Measurements from ENCODE around the gene UNC5A. TPM values are rescaled to one million over a fixed set of nuclear protein-coding genes. Genes with fewer than 3 reads are reported as not detected.

Gene UNC5A
- total RNA-seq, 2 experiments from 2014 or later: not detected

DNA sequence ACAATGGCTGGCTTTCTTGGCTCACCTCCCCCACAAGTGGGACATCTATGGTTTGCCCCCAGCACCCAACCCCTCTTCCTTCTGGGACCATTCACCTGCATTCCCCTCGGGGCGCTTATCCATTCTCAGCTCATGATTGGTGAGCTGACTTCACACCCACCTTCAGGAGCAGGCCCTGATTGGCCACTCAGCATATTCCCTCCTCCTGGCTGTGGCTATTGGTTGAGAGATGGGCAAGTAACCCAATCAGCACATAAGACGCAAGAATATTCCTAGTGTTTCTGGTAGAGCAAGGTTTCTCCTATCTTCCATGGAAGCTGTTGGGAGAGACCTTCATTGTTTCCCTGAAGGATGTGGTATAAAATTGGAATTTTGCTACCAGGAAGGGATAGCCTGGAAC lies 22.7 kb upstream of the UNC5A start:
- Histone ChIP-seq H3K27ac (ENCODE audit: low read depth in 1 of 2, low read length in 2 of 2) (no peak overlapping the region), H3K4me1 (ENCODE audit: insufficient read depth, low read length) (no peaks in the 10 kb centered on the region), H3K9me3 (ENCODE audit: control insufficient read depth in 1 of 2, insufficient read depth in 1 of 2, low read length in 2 of 2) (peaks cover 0 to 14% of the 10 kb centered on the region in 2 experiments), H3K4me3 (ENCODE audit: low read length) (no peak overlapping the region), H3K36me3 (ENCODE audit: insufficient read depth, low read length) (no peaks in the 10 kb centered on the region), H3K27me3 (ENCODE audit: control insufficient read depth in 1 of 2, insufficient read depth in 2 of 2, low read length in 2 of 2) (peaks cover 10 to 31% of the 10 kb centered on the region in 2 experiments)
- H3K36me3 Mint-ChIP-seq (ENCODE audit: low read depth): no peaks in the 10 kb centered on the region
- ChIA-PET POLR2A (no interaction called here), CTCF (no interaction called here)
- no peak overlapping the region for H3K4me3 Mint-ChIP-seq
- H3K4me1 Mint-ChIP-seq (ENCODE audit: low read depth): no peaks in the 10 kb centered on the region
- no peak for TF ChIP-seq CTCF (IDR thresholded peaks at IDR 0.05)
- H3K27me3 Mint-ChIP-seq: peaks cover 52% of the 10 kb centered on the region
- no peaks in the 10 kb centered on the region for H3K9me3 Mint-ChIP-seq
- DNase-seq (no peak), ATAC-seq (ENCODE audit: poor library complexity) (no peak)
- intact Hi-C loops (cut with DNase I, micrococcal nuclease): no loop called here
- no peak overlapping the region for H3K27ac Mint-ChIP-seq

- no peak for TF ChIP-seq CTCF (IDR thresholded peaks at IDR 0.05)
- intact Hi-C loops (cut with DNase I, micrococcal nuclease): no loop called here
- Histone ChIP-seq H3K4me1 (ENCODE audit: insufficient read depth, low read length) (no peaks in the 10 kb centered on the region), H3K27me3 (ENCODE audit: control insufficient read depth in 1 of 2, insufficient read depth in 2 of 2, low read length in 2 of 2) (peaks cover 13 to 31% of the 10 kb centered on the region in 2 experiments), H3K4me3 (ENCODE audit: low read length) (no peak overlapping the region), H3K36me3 (ENCODE audit: insufficient read depth, low read length) (no peaks in the 10 kb centered on the region), H3K27ac (ENCODE audit: low read depth in 1 of 2, low read length in 2 of 2) (no peak overlapping the region), H3K9me3 (ENCODE audit: control insufficient read depth in 1 of 2, insufficient read depth in 1 of 2, low read length in 2 of 2) (peaks cover 0 to 14% of the 10 kb centered on the region in 2 experiments)
- DNase-seq: no peak
- H3K4me3 Mint-ChIP-seq: no peak overlapping the region
- POLR2A ChIA-PET: no interaction called here
- H3K27ac Mint-ChIP-seq: no peak overlapping the region
- no peaks in the 10 kb centered on the region for H3K4me1 Mint-ChIP-seq (ENCODE audit: low read depth)
- no peaks in the 10 kb centered on the region for H3K36me3 Mint-ChIP-seq (ENCODE audit: low read depth)
- H3K27me3 Mint-ChIP-seq: peaks cover 51% of the 10 kb centered on the region
- no peak for ATAC-seq (ENCODE audit: poor library complexity)
- CTCF ChIA-PET: no interaction called here
- H3K9me3 Mint-ChIP-seq: no peaks in the 10 kb centered on the region
Measured at GRCh38 chr5:176788091-176788490, 22.3 kb upstream of the UNC5A start.

- no peaks in the 10 kb centered on the region for H3K9me3 Mint-ChIP-seq
- ATAC-seq (ENCODE audit: poor library complexity) (no peak), DNase-seq (no peak)
- intact Hi-C loops (cut with DNase I, micrococcal nuclease): no loop called here
- H3K36me3 Mint-ChIP-seq (ENCODE audit: low read depth): no peaks in the 10 kb centered on the region
- TF ChIP-seq CTCF (IDR thresholded peaks at IDR 0.05): no peak
- Histone ChIP-seq H3K4me1 (ENCODE audit: insufficient read depth, low read length) (no peaks in the 10 kb centered on the region), H3K27ac (ENCODE audit: low read depth in 1 of 2, low read length in 2 of 2) (no peak overlapping the region), H3K36me3 (ENCODE audit: insufficient read depth, low read length) (no peaks in the 10 kb centered on the region), H3K27me3 (ENCODE audit: control insufficient read depth in 1 of 2, insufficient read depth in 2 of 2, low read length in 2 of 2) (peaks cover 16 to 32% of the 10 kb centered on the region in 2 experiments), H3K4me3 (ENCODE audit: low read length) (no peak overlapping the region), H3K9me3 (ENCODE audit: control insufficient read depth in 1 of 2, insufficient read depth in 1 of 2, low read length in 2 of 2) (peaks cover 0 to 14% of the 10 kb centered on the region in 2 experiments)
- CTCF ChIA-PET: no interaction called here
- H3K27ac Mint-ChIP-seq: no peak overlapping the region
- POLR2A ChIA-PET: no interaction called here
- peaks cover 55% of the 10 kb centered on the region for H3K27me3 Mint-ChIP-seq
- no peaks in the 10 kb centered on the region for H3K4me1 Mint-ChIP-seq (ENCODE audit: low read depth)
- no peak overlapping the region for H3K4me3 Mint-ChIP-seq
Measured at GRCh38 chr5:176788941-176789872, 21.2 kb upstream of the UNC5A start.

Measured in CD4-positive, alpha-beta T cell (primary cell).